HUES6 (cell line): ENCODE results near the gene ST7.

Experiments used
- H3K27ac ChIP-seq: 2 replicates; pipeline ENCODE4 v1.7.0; 2013; ENCODE audit warnings: low read depth, mild to moderate bottlenecking, low read length, inconsistent platforms
- H3K27me3 ChIP-seq: 2 replicates; pipeline ENCODE4 v1.6.1; 2013; ENCODE audit warnings: low read length; ENCODE audit not compliant: control insufficient read depth, insufficient read depth
- H3K36me3 ChIP-seq: 2 replicates; pipeline ENCODE4 v1.6.1; 2013; ENCODE audit warnings: low read length; ENCODE audit not compliant: control insufficient read depth, insufficient read depth
- H3K4me1 ChIP-seq: 2 replicates; pipeline ENCODE4 v1.6.1; 2013; ENCODE audit warnings: low read length; ENCODE audit not compliant: control insufficient read depth, insufficient read depth
- H3K4me3 ChIP-seq: 2 replicates; pipeline ENCODE4 v1.5.1; 2013; ENCODE audit warnings: low read depth, low read length
- H3K9ac ChIP-seq: one replicate; pipeline ENCODE4 v1.6.1; 2013; ENCODE audit warnings: mild to moderate bottlenecking, low read length
- H3K9me3 ChIP-seq: 2 replicates; pipeline ENCODE4 v1.6.1; 2013; ENCODE audit warnings: low read depth, low read length; ENCODE audit not compliant: control insufficient read depth, insufficient read depth

The ST7 gene

GRCh38 chr7:117045927-117046710, 92.8 kb downstream of the ST7 start:
- peaks cover 3% of the 10 kb centered on the region; the same call in 1 of the 2 replicates for H3K9me3 ChIP-seq
- no peak overlapping the region for H3K4me3 ChIP-seq
- no peaks in the 10 kb centered on the region for H3K27me3 ChIP-seq
- H3K27ac ChIP-seq, result no peak overlapping the region
- no peaks in the 10 kb centered on the region for H3K4me1 ChIP-seq
- no peak overlapping the region for H3K9ac ChIP-seq
- H3K36me3 ChIP-seq, result no peaks in the 10 kb centered on the region

DNA sequence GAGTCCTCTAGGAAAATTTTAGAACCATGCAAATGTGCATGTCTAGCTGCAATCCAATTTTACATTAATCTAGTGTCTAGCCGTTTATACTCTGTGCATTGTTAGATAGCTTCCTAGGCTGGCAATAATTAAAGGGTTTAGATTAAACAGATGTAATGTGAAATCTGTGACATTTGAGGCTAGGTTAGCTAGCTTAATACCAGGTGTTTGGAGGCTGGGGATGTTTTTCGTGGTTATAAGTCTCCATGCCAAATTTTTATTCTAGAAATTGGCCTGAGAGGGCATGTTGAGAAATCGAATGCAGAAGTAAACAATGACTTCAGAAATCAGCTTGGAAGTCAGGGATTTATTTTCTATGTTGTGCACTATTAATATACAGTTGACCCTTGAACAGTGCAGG, 94.2 kb downstream of the ST7 start:
- Histone ChIP-seq H3K9me3 (no peaks in the 10 kb centered on the region), H3K36me3 (no peaks in the 10 kb centered on the region), H3K27ac (no peak overlapping the region), H3K27me3 (no peaks in the 10 kb centered on the region), H3K4me3 (no peak overlapping the region), H3K4me1 (no peaks in the 10 kb centered on the region), H3K9ac (no peak overlapping the region)

- H3K4me1 ChIP-seq, result no peaks in the 10 kb centered on the region
- no peaks in the 10 kb centered on the region for H3K9me3 ChIP-seq
- H3K9ac ChIP-seq, result no peak overlapping the region
- H3K4me3 ChIP-seq, result no peak overlapping the region
- H3K36me3 ChIP-seq, result no peaks in the 10 kb centered on the region
- H3K27ac ChIP-seq, result no peak overlapping the region
- no peaks in the 10 kb centered on the region for H3K27me3 ChIP-seq
Observed at GRCh38 chr7:117048114-117048866, 95.0 kb downstream of the ST7 start.

- H3K9me3 ChIP-seq, result no peaks in the 10 kb centered on the region
- H3K36me3 ChIP-seq, result no peaks in the 10 kb centered on the region
- H3K4me3 ChIP-seq, result no peak overlapping the region
- no peaks in the 10 kb centered on the region for H3K4me1 ChIP-seq
- no peaks in the 10 kb centered on the region for H3K27me3 ChIP-seq
- no peak overlapping the region for H3K27ac ChIP-seq
- no peak overlapping the region for H3K9ac ChIP-seq
Observed at GRCh38 chr7:117048882-117049281, 95.6 kb downstream of the ST7 start.

GRCh38 chr7:117051808-117052207, 98.5 kb downstream of the ST7 start:
- no peaks in the 10 kb centered on the region for H3K9me3 ChIP-seq
- H3K4me1 ChIP-seq, result no peaks in the 10 kb centered on the region
- no peak overlapping the region for H3K4me3 ChIP-seq
- no peaks in the 10 kb centered on the region for H3K27me3 ChIP-seq
- no peak overlapping the region for H3K27ac ChIP-seq
- H3K36me3 ChIP-seq, result no peaks in the 10 kb centered on the region
- no peak overlapping the region for H3K9ac ChIP-seq

- Histone ChIP-seq H3K27me3 (no peaks in the 10 kb centered on the region), H3K4me3 (no peak overlapping the region), H3K4me1 (no peaks in the 10 kb centered on the region), H3K9ac (no peak overlapping the region), H3K27ac (no peak overlapping the region), H3K36me3 (no peaks in the 10 kb centered on the region), H3K9me3 (no peaks in the 10 kb centered on the region)
Observed at GRCh38 chr7:117053432-117053831, 100.1 kb downstream of the ST7 start.

DNA sequence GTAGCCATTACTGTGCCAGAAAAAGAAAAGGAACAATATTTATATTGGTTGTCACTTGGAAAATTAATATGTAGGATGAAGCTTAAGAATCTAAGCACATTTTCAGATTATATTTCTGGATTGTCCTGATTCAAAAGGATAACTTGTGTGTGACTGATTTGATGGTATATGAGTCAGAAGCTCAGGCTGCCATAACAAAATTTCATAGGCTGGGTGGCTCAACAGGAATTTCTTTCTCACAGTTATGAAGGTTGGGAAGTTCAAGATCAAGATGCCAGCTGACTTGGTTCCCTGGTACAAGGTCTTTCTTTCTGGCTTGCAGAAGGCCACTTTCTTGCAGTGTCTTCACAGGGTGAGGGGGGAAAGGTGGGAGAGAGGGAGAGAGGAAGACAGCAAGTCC, 108.5 kb downstream of the ST7 start:
- H3K9ac ChIP-seq, result no peak overlapping the region
- H3K9me3 ChIP-seq, result no peaks in the 10 kb centered on the region
- no peak overlapping the region for H3K4me3 ChIP-seq
- no peaks in the 10 kb centered on the region for H3K27me3 ChIP-seq
- no peaks in the 10 kb centered on the region for H3K36me3 ChIP-seq
- no peak overlapping the region for H3K27ac ChIP-seq
- peaks cover 6% of the 10 kb centered on the region; the same call in 1 of the 2 replicates for H3K4me1 ChIP-seq

- no peak overlapping the region for H3K27ac ChIP-seq
- no peaks in the 10 kb centered on the region for H3K9me3 ChIP-seq
- H3K4me1 ChIP-seq, result peaks cover 6% of the 10 kb centered on the region; the same call in 1 of the 2 replicates
- no peaks in the 10 kb centered on the region for H3K27me3 ChIP-seq
- no peak overlapping the region for H3K9ac ChIP-seq
- H3K36me3 ChIP-seq, result no peaks in the 10 kb centered on the region
- no peak overlapping the region for H3K4me3 ChIP-seq
Observed at GRCh38 chr7:117062300-117062699, 109.0 kb downstream of the ST7 start.

DNA sequence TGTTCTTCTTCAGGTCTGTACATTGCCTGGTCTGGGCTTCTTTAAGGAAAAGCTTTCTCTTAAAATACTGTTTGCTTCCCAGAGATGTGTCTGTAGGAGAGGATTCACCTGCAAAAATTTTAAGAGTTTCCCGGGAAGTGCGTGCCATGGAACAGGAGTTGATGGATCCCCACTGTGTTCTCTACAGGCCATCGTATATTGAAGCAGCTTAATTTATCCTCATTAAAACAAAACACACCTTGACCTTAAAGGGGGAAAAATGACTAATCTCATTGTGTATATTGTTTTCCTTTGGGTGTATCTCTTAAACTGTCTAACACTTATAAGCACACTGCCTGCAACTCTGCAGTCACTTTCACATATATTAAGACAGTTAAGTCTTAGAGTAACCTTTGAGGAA, 111.4 kb downstream of the ST7 start:
- Histone ChIP-seq H3K27ac (no peak overlapping the region), H3K36me3 (no peaks in the 10 kb centered on the region), H3K4me3 (no peak overlapping the region), H3K27me3 (no peaks in the 10 kb centered on the region), H3K9me3 (no peaks in the 10 kb centered on the region), H3K9ac (no peak overlapping the region), H3K4me1 (peaks cover 11% of the 10 kb centered on the region; the same call in 1 of the 2 replicates)

GRCh38 chr7:117065571-117066150, 112.4 kb downstream of the ST7 start:
- Histone ChIP-seq H3K36me3 (no peaks in the 10 kb centered on the region), H3K27ac (no peak overlapping the region), H3K27me3 (no peaks in the 10 kb centered on the region), H3K9me3 (no peaks in the 10 kb centered on the region), H3K9ac (no peak overlapping the region), H3K4me1 (peaks cover 11% of the 10 kb centered on the region; the same call in 1 of the 2 replicates), H3K4me3 (no peak overlapping the region)

- no peaks in the 10 kb centered on the region for H3K36me3 ChIP-seq
- H3K9ac ChIP-seq, result no peak overlapping the region
- peaks cover 11% of the 10 kb centered on the region; the same call in 1 of the 2 replicates for H3K4me1 ChIP-seq
- H3K27ac ChIP-seq, result no peak overlapping the region
- H3K4me3 ChIP-seq, result no peak overlapping the region
- H3K9me3 ChIP-seq, result no peaks in the 10 kb centered on the region
- no peaks in the 10 kb centered on the region for H3K27me3 ChIP-seq
Observed at GRCh38 chr7:117066668-117067067, 113.4 kb downstream of the ST7 start.
